Measurements from ENCODE around the gene TBL3. TPM values are rescaled to one million over a fixed set of nuclear protein-coding genes. Genes with fewer than 3 reads are reported as not detected.
A peak's percentile ranks its signal among the peaks of the same experiment; 100 is the strongest.

TBL3 gene
- total and polyA plus RNA-seq, 7 donors: 31.5 to 78.0 (median 41.8) TPM

GRCh38 chr16:1984347-1985225 is 12.7 kb downstream of the TBL3 start:
- DNase-seq: peak in 1 of 2 donors; percentile 55
- WGBS, 3 donors: 9 to 12% (median 12%) methylated on average over 45 to 58 of the region's 58 CpGs
- peak overlapping the region; percentile 67 for H3K27ac ChIP-seq
- H3K9me3 ChIP-seq: no peaks in the 10 kb centered on the region
- peaks cover 0 to 16% (median 12%) of the 10 kb centered on the region in 3 donors for H3K27me3 ChIP-seq (ENCODE audit: insufficient read depth in 3 of 3, low read length in 2 of 3)
- TF ChIP-seq CTCF (IDR thresholded peaks at IDR 0.05): no peak
- H3K4me1 ChIP-seq: peaks cover 32% of the 10 kb centered on the region
- peaks cover 4 to 24% of the 10 kb centered on the region in 2 donors for H3K36me3 ChIP-seq (ENCODE audit: insufficient read depth in 1 of 2, low read depth in 1 of 2)
- intact Hi-C loops (cut with DNase I): no loop called here
- H3K4me3 ChIP-seq: peak overlapping the region; percentile 93
- peak in 3 of 4 donors; percentile 1 to 2 (median 1) for ATAC-seq

GRCh38 chr16:1985466-1986150 is 13.8 kb downstream of the TBL3 start:
- peaks cover 4 to 24% of the 10 kb centered on the region in 2 donors for H3K36me3 ChIP-seq (ENCODE audit: insufficient read depth in 1 of 2, low read depth in 1 of 2)
- peaks cover 0 to 21% (median 16%) of the 10 kb centered on the region in 3 donors for H3K27me3 ChIP-seq (ENCODE audit: insufficient read depth in 3 of 3, low read length in 2 of 3)
- H3K4me1 ChIP-seq: peaks cover 24% of the 10 kb centered on the region
- no peak for ATAC-seq
- TF ChIP-seq CTCF (IDR thresholded peaks at IDR 0.05): no peak
- no peak overlapping the region for H3K27ac ChIP-seq
- DNase-seq: no peak
- peak overlapping the region; percentile 93 for H3K4me3 ChIP-seq
- intact Hi-C loops (cut with DNase I): no loop called here
- no peaks in the 10 kb centered on the region for H3K9me3 ChIP-seq
- 91 to 96% (median 91%) methylated on average over 14 of the region's 14 CpGs for WGBS, 3 donors

GRCh38 chr16:1987198-1987597 is 15.3 kb downstream of the TBL3 start:
- DNase-seq (no peak), ATAC-seq (no peak)
- H3K4me3 ChIP-seq: no peak overlapping the region
- peaks cover 0 to 34% (median 20%) of the 10 kb centered on the region in 3 donors for H3K27me3 ChIP-seq (ENCODE audit: insufficient read depth in 3 of 3, low read length in 2 of 3)
- WGBS, 3 donors: 85 to 92% (median 90%) methylated on average over 10 of the region's 10 CpGs
- peaks cover 32% of the 10 kb centered on the region for H3K4me1 ChIP-seq
- no peak for TF ChIP-seq CTCF (IDR thresholded peaks at IDR 0.05)
- H3K9me3 ChIP-seq: no peaks in the 10 kb centered on the region
- intact Hi-C loops (cut with DNase I): no loop called here
- H3K27ac ChIP-seq: no peak overlapping the region
- peaks cover 4 to 24% of the 10 kb centered on the region in 2 donors for H3K36me3 ChIP-seq (ENCODE audit: insufficient read depth in 1 of 2, low read depth in 1 of 2)

- DNase-seq (no peak), ATAC-seq (no peak)
- peaks cover 0 to 34% (median 20%) of the 10 kb centered on the region in 3 donors for H3K27me3 ChIP-seq (ENCODE audit: insufficient read depth in 3 of 3, low read length in 2 of 3)
Observed at GRCh38 chr16:1989209-1990100, 17.6 kb downstream of the TBL3 start, which contains the start of gene SYNGR3. Gene SYNGR3 (plus strand): TSS chr16:1989970. CDS start chr16:1990103, 133 bp downstream.

More at GRCh38 chr16:1989209-1990100, 17.6 kb downstream of the TBL3 start, which contains the start of gene SYNGR3:
- peaks cover 24% of the 10 kb centered on the region for H3K4me1 ChIP-seq
- peak within 1 kb of the TSS; percentile 1 for H3K4me3 ChIP-seq
- intact Hi-C loops (cut with DNase I): no loop called here
- WGBS, 3 donors: 4 to 9% (median 8%) methylated on average over 21 to 67 of the region's 67 CpGs
- peaks cover 4 to 24% of the 10 kb centered on the region in 2 donors for H3K36me3 ChIP-seq (ENCODE audit: insufficient read depth in 1 of 2, low read depth in 1 of 2)
- H3K9me3 ChIP-seq: no peaks in the 10 kb centered on the region
- H3K27ac ChIP-seq: no peak within 1 kb of the TSS
- TF ChIP-seq CTCF (IDR thresholded peaks at IDR 0.05): no peak
